GM19452 (cell line): Measurements from ENCODE around the gene PTPRM.
"Not testable (repeated sequence)": the region's sequence is repeated elsewhere in the genome, so short reads cannot be mapped to it uniquely, and the experiment has no call there.

ENCODE experiments used
- ATAC-seq: cut with Tn5 transposase; IDR thresholded peaks from one replicate; pipeline ENCODE4 v1.9.1; 2021; ENCODE audit not compliant: unreplicated experiment

The PTPRM gene

GRCh38 chr18:7927119-7927518 lies 360.0 kb downstream of the PTPRM start:
- ATAC-seq, result no peak

- ATAC-seq, result no peak
Measured at GRCh38 chr18:7931763-7932162, 364.6 kb downstream of the PTPRM start.

DNA sequence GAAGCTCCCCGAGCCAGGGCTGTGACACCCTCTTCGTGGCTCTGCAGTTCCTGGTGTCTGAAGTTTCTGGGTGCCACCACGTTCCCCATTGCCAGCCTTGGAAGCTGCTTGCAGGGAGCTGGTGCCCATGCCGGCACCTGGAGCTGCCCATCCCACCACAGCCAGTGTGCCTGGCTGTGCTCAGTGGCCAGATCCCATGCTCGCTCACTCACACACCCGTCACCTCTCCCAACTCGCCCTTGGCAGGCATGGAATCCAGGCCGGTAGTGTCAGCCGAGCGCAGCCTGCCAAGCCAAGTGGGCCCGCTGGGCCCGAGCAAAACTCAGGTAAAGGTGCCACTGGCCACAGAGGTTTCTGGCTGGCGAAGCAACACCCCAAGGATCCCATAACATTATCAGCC lies 370.2 kb downstream of the PTPRM start:
- ATAC-seq, result no peak

GRCh38 chr18:7939521-7939920 lies 372.4 kb downstream of the PTPRM start:
- no peak for ATAC-seq

DNA sequence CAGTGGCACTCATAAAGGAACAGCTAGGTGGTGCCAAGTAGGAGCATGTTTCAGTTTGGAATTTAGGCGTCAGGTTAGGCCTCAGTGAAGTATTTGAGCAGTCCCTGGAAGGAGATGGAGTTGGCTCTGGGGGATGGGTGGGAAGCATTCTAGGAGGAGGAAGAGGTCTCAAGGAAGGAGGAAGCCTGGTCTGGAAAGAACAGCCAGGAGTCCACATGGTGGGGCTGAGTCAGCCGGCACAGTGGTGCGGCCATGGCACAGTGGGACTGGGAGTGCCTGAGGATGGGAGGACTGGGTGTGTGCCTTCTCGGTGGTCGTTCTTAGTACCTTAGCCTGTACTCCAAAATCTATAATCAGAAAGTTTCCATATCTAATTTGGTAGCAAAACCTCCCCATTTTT lies 373.3 kb downstream of the PTPRM start:
- no peak for ATAC-seq

- ATAC-seq, result no peak
Measured at GRCh38 chr18:7940971-7941370, 373.9 kb downstream of the PTPRM start.

- no peak for ATAC-seq
Measured at GRCh38 chr18:7941533-7941932, 374.4 kb downstream of the PTPRM start.

DNA sequence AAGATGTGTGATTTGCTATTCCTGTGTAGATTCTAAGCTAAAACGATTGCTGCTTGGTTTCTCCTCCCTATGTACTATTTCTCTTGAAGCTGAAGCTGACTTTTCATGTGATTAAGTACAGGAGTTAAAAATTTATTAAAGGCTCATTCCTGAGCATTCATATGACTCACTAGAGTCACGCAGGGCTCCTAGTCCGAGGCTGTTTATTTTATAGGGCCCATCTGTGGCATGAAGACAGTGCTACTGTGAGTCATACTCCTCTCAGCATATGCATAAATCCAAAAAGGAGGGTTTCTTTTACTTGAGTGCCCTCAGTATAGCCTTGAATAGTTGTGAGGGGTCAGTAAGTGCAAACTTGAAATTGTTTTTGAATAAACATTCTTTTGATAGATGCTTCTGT lies 378.8 kb downstream of the PTPRM start:
- no peak for ATAC-seq

DNA sequence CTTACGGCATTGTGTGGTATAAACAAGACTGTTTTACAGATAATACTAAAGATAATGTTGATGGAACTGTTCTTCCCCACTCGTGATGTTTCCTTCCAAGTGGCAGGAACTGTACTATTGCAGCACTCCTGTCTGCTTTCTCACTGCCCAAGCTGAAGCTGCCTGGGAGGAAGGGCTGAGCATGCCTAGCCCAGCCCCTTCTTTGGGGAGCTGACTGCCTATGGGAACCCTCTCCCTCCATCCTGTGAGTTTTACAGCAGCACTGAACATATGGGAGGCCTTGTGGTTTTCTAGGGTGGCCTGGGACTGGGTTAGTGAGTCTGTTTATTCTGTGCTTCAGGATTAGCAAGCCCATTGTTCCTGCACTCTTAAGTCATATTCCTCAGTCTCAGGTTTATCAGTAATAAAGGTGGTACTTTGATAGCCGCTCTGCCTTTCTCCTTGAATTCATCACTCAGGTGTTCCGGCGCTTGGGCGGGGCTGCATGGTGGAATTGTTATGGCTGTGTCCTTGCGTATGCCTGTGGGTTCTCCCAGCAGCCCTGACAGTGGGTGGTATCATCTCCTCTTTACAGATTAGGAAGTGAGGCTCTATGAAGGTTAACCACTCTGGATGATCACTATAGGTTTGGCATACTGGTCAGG lies 379.7 kb downstream of the PTPRM start:
- ATAC-seq, result no peak

- ATAC-seq, result no peak
Measured at GRCh38 chr18:7950380-7951136, 383.4 kb downstream of the PTPRM start.

DNA sequence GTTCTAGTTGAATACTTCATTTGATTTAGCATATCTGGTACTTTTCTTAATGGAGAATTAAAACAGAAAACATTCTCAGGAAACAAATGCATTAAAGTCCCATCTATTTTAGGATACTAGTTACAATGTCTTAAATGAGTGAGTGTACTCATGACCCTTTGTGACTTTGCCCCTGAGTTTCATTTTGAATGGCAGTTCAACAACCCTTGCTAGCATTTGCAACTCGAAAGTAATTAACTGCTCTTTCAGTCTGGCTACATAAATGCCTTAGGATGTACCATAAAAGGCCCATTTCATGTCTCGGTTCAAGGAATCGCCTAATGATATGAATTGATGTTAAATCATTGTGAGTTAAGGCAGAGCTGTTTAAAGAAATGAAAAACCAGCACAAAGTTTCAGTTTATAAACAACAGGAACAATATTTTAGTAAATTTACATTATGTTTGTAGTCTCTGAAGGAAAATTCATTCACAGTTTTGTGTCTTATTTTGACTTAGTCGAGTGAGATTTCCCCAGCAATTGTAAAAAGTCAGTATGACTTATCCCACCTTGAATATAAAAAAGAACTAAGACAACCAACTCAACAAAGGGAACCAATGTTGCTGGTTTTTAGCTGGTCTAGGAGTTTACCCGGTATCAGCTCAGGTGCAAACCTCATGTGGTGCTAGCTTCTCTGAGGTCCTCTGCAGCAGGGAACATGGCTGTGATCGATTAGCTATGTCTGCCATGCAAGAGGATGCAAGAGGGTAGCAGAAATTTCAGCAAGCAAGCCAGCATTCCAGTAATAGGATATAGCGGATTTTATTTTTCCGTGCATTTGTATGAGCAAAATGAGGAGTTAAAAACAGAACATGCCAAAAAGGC lies 386.2 kb downstream of the PTPRM start:
- peak; percentile 91 for ATAC-seq

- ATAC-seq, result no peak
Measured at GRCh38 chr18:7954238-7954637, 387.1 kb downstream of the PTPRM start.

GRCh38 chr18:7955175-7955574 lies 388.1 kb downstream of the PTPRM start:
- ATAC-seq, result no peak

DNA sequence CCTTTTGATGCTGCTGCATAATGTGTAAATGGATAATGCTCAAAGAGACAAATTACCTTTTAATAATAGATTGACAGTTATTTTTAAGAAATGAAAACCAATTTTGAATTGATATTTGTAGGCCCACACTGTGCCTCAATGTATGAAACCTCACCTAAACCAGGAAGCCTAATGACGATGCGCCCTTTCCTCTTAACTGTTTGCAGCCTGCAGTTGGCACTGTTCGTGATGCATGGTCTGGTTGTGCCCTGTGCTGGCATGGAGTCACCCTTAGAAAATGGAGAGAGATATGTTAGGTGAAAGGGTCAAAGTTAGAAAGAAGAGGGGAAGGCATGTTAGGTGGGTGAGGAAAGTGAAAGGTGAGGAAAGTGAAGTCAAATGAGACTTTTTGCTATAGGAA lies 390.2 kb downstream of the PTPRM start:
- ATAC-seq, result no peak

GRCh38 chr18:7958081-7958896 lies 391.2 kb downstream of the PTPRM start:
- peak; percentile 53 for ATAC-seq

DNA sequence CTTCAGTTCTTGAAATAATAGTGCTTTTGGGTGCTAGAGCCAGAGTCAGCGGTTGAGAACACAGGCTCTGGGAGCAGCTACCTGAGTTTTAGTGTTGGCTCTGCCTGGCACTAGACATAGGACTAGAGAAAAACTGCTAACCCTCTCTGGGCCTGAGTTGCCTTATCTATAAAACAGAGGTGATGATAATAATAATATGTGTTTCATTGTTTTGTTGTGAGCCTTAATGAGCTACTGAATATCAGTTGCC lies 391.7 kb downstream of the PTPRM start:
- peak; percentile 35 for ATAC-seq

DNA sequence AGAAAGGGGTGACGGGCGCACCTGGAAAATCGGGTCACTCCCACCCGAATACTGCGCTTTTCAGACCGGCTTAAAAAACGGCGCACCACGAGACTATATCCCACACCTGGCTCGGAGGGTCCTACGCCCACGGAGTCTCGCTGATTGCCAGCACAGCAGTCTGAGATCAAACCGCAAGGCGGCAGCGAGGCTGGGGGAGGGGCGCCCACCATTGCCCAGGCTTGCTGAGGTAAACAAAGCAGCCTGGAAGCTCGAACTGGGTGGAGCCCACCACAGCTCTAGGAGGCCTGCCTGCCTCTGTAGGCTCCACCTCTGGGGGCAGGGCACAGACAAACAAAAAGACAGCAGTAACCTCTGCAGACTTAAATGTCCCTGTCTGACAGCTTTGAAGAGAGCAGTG lies 399.6 kb downstream of the PTPRM start:
- not testable (repeated sequence) for ATAC-seq

- ATAC-seq, result no peak
Measured at GRCh38 chr18:7974200-7974874, 407.2 kb downstream of the PTPRM start.

- ATAC-seq, result no peak
Measured at GRCh38 chr18:7977897-7978296, 410.8 kb downstream of the PTPRM start.

DNA sequence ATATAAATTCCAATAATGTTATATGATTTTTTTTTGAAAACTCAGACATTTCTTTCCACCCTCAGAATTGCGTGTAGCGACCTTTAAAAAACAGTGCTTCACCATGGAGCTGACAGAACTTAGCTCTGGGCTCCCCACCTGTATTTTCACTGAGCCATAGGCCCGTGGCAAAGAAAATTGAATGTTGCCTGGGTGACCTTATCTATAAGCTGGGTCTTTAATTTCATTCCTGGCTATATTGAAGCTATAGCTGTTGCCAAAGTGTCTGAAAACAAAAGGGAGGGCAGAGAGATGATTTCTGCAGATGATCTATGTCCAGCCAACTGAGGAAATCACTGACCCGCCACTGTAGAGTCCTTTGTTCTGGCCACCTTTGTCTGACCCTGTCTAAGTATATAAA lies 411.7 kb downstream of the PTPRM start:
- ATAC-seq, result no peak

- ATAC-seq, result no peak
Measured at GRCh38 chr18:7979714-7980113, 412.6 kb downstream of the PTPRM start.
